ENCODE data around the gene TBC1D17.
A peak's percentile ranks its signal among the peaks of the same experiment; 100 is the strongest.

The TBC1D17 gene

GRCh38 chr19:49877020-49877878 is at the start of gene TBC1D17, which contains the start of gene AKT1S1:
Gene TBC1D17 (plus strand): TSS chr19:49877702. CDS start chr19:49877724, 22 bp downstream.
Gene AKT1S1 (minus strand): TSS chr19:49877355. CDS start chr19:49873295, 4,060 bp downstream.
- peak; percentile 99 for DNase-seq

GRCh38 chr19:49829200-49829599 is 48.3 kb upstream of the TBC1D17 start:
- no peak for DNase-seq

- no peak for DNase-seq
Observed at GRCh38 chr19:49829721-49830120, 47.8 kb upstream of the TBC1D17 start.

GRCh38 chr19:49830766-49831165 is 46.7 kb upstream of the TBC1D17 start:
- no peak for DNase-seq

- no peak for DNase-seq
Observed at GRCh38 chr19:49831592-49831991, 45.9 kb upstream of the TBC1D17 start.

- no peak for DNase-seq
Observed at GRCh38 chr19:49832556-49832955, 44.9 kb upstream of the TBC1D17 start.

GRCh38 chr19:49833599-49833998 is 43.9 kb upstream of the TBC1D17 start:
- DNase-seq: no peak

- no peak for DNase-seq
Observed at GRCh38 chr19:49835562-49835961, 41.9 kb upstream of the TBC1D17 start.

- DNase-seq: no peak
Observed at GRCh38 chr19:49836176-49837008, 41.1 kb upstream of the TBC1D17 start.

GRCh38 chr19:49837009-49837310 is 40.5 kb upstream of the TBC1D17 start:
- no peak for DNase-seq

GRCh38 chr19:49837425-49837824 is 40.1 kb upstream of the TBC1D17 start:
- no peak for DNase-seq

GRCh38 chr19:49838885-49839588 is 38.5 kb upstream of the TBC1D17 start:
- no peak for DNase-seq

GRCh38 chr19:49839713-49840112 is 37.8 kb upstream of the TBC1D17 start:
- no peak for DNase-seq

GRCh38 chr19:49840321-49840720 is 37.2 kb upstream of the TBC1D17 start:
- no peak for DNase-seq

GRCh38 chr19:49840736-49841249 is 36.7 kb upstream of the TBC1D17 start:
- DNase-seq: no peak

GRCh38 chr19:49843265-49843664 is 34.2 kb upstream of the TBC1D17 start:
- no peak for DNase-seq

GRCh38 chr19:49844138-49845095 is 33.1 kb upstream of the TBC1D17 start:
- DNase-seq: peak; percentile 57

GRCh38 chr19:49845414-49845813 is 32.1 kb upstream of the TBC1D17 start:
- no peak for DNase-seq

GRCh38 chr19:49846408-49846807 is 31.1 kb upstream of the TBC1D17 start:
- no peak for DNase-seq

GRCh38 chr19:49847731-49848696 is 29.5 kb upstream of the TBC1D17 start:
- DNase-seq: no peak

- DNase-seq: no peak
Observed at GRCh38 chr19:49848938-49849337, 28.6 kb upstream of the TBC1D17 start.

Measured in activated effector memory CD4-positive, alpha-beta T cell treated with anti-CD3 and anti-CD28 coated beads, Interleukin-2, amount 50 U/mL, for 16 hours (primary cell).